Breast epithelium (tissue), 4 donors: ENCODE data around the gene TVP23B. TPM values are rescaled to one million over a fixed set of nuclear protein-coding genes. Genes with fewer than 3 reads are reported as not detected.
A peak's percentile ranks its signal among the peaks of the same experiment; 100 is the strongest.
"Not testable (repeated sequence)": the region's sequence is repeated elsewhere in the genome, so short reads cannot be mapped to it uniquely, and the experiment has no call there.

Experiments used
- DNase-seq, 2 donors: peaks; one replicate each; pipeline ENCODE4 v3.0.0-alpha.2; 2019; ENCODE audit warnings: low spot score in 2 of 2
- H3K27ac ChIP-seq, 2 donors: fragments of 200-600 bp; sonication (generic) in 1 of 2; one replicate each; pipeline ENCODE4 v1.5.1; 2016 to 2019; ENCODE audit warnings: mild to moderate bottlenecking in 1 of 2
- H3K27me3 ChIP-seq, 2 donors: fragments of 200-600 bp; sonication (generic) in 1 of 2; one replicate each; pipeline versions ENCODE4 v1.5.1 to v1.6.0; 2017 to 2019; ENCODE audit warnings: control low read depth in 1 of 2, mild to moderate bottlenecking in 1 of 2
- H3K36me3 ChIP-seq: fragments of 200-600 bp; one replicate; pipeline ENCODE4 v1.5.1; 2019
- H3K4me1 ChIP-seq, 2 donors: fragments of 200-600 bp; sonication (generic); one replicate each; pipeline ENCODE4 v1.5.1; 2016 to 2019; ENCODE audit warnings: control low read depth in 1 of 2
- H3K4me3 ChIP-seq, 3 donors: fragments of 200-600 bp; sonication (generic); 1 replicate in 2 of 3; 2 replicates in 1 of 3; pipeline ENCODE4 v1.5.1; 2016 to 2019; ENCODE audit warnings: mild to moderate bottlenecking in 3 of 3, moderate library complexity in 2 of 3
- H3K9me3 ChIP-seq, 2 donors: fragments of 200-600 bp; sonication (generic) in 1 of 2; one replicate each; pipeline ENCODE4 v1.5.1; 2016 to 2019; ENCODE audit warnings: control low read depth in 1 of 2
- CTCF ChIP-seq, 3 donors: fragments of 450-650 bp; IDR thresholded peaks; one replicate each; pipeline ENCODE4 v1.5.1; 2016 to 2017; ENCODE audit warnings: antibody characterized with exemption in 3 of 3, mild to moderate bottlenecking in 3 of 3, moderate library complexity in 3 of 3
- POLR2A ChIP-seq: fragments of 450-650 bp; IDR thresholded peaks from one replicate; pipeline ENCODE4 v1.6.1; 2016; ENCODE audit warnings: antibody characterized with exemption, mild to moderate bottlenecking, moderate library complexity
- POLR2AphosphoS5 ChIP-seq, 3 donors: sonication (generic); formaldehyde crosslinking; IDR thresholded peaks; one replicate each; pipeline ENCODE4 v1.6.1; 2017; ENCODE audit warnings: antibody characterized with exemption in 3 of 3
- intact Hi-C: fragments of 100-400 bp; cut with DNase I; formaldehyde crosslinking; loops from one replicate; pipeline ENCODE4 v1.15.1; 2023; ENCODE audit warnings: low total_unique reads
- total RNA-seq, 3 donors: library from RNA; depleted of rRNA; stranded (reverse); fragments of >200 nt; gene quantifications; one replicate each; pipeline ENCODE4 v1.1.0, GENCODE V29; 2016

Gene TVP23B
- total RNA-seq, 3 donors from 2014 or later, result 33.9 to 66.2 (median 54.4) TPM

GRCh38 chr17:18803458-18804245, 22.7 kb downstream of the TVP23B start:
- H3K9me3 ChIP-seq, DNase-seq, H3K36me3 ChIP-seq, H3K27ac ChIP-seq, H3K4me1 ChIP-seq, H3K27me3 ChIP-seq, intact Hi-C loops, H3K4me3 ChIP-seq: not testable (repeated sequence)

- intact Hi-C loops, H3K4me3 ChIP-seq, H3K9me3 ChIP-seq, H3K4me1 ChIP-seq, H3K36me3 ChIP-seq, DNase-seq, H3K27ac ChIP-seq, H3K27me3 ChIP-seq: not testable (repeated sequence)
Observed at GRCh38 chr17:18815924-18816323, 34.9 kb downstream of the TVP23B start.

- H3K4me3 ChIP-seq, H3K27ac ChIP-seq, H3K36me3 ChIP-seq, H3K9me3 ChIP-seq, H3K27me3 ChIP-seq, H3K4me1 ChIP-seq, intact Hi-C loops: not testable (repeated sequence)
- DNase-seq, result peak in 1 of 2 donors; percentile 17
- TF ChIP-seq CTCF (IDR thresholded peaks at IDR 0.05), result peak in 2 of 3 donors; percentile 34 to 46
Observed at GRCh38 chr17:18816489-18817371, 35.7 kb downstream of the TVP23B start.

- intact Hi-C loops, H3K27me3 ChIP-seq, H3K27ac ChIP-seq, H3K4me1 ChIP-seq, DNase-seq, H3K9me3 ChIP-seq, H3K4me3 ChIP-seq, H3K36me3 ChIP-seq: not testable (repeated sequence)
Observed at GRCh38 chr17:18821430-18821829, 40.4 kb downstream of the TVP23B start.

GRCh38 chr17:18827613-18828012, 46.6 kb downstream of the TVP23B start:
- H3K27ac ChIP-seq, intact Hi-C loops, DNase-seq: not testable (repeated sequence)

GRCh38 chr17:18848501-18848900, 67.5 kb downstream of the TVP23B start:
- peak in 1 of 2 donors; percentile 9 for DNase-seq
- Histone ChIP-seq H3K27ac (no peak overlapping the region), H3K9me3 (no peaks in the 10 kb centered on the region), H3K4me1 (no peaks in the 10 kb centered on the region), H3K36me3 (no peaks in the 10 kb centered on the region), H3K27me3 (no peaks in the 10 kb centered on the region), H3K4me3 (no peak overlapping the region)
- TF ChIP-seq POLR2A (no peak), POLR2AphosphoS5 (IDR thresholded peaks at IDR 0.05) (no peak), CTCF (IDR thresholded peaks at IDR 0.05) (no peak)
- intact Hi-C loops, result no loop called here

More at GRCh38 chr17:18827613-18828012, 46.6 kb downstream of the TVP23B start:
- not testable (repeated sequence) for H3K4me1 ChIP-seq, H3K27me3 ChIP-seq, H3K36me3 ChIP-seq, H3K9me3 ChIP-seq, H3K4me3 ChIP-seq

- TF ChIP-seq POLR2AphosphoS5 (IDR thresholded peaks at IDR 0.05) (no peak), POLR2A (no peak), CTCF (IDR thresholded peaks at IDR 0.05) (no peak)
- H3K27ac ChIP-seq, result no peak overlapping the region
Observed at GRCh38 chr17:18850679-18851078, 69.7 kb downstream of the TVP23B start.

More at GRCh38 chr17:18850679-18851078, 69.7 kb downstream of the TVP23B start:
- H3K27me3 ChIP-seq, result no peaks in the 10 kb centered on the region
- no peaks in the 10 kb centered on the region for H3K4me1 ChIP-seq
- no peaks in the 10 kb centered on the region for H3K9me3 ChIP-seq
- no peak overlapping the region for H3K4me3 ChIP-seq
- intact Hi-C loops, result no loop called here
- DNase-seq, result no peak
- no peaks in the 10 kb centered on the region for H3K36me3 ChIP-seq
